AG04449 (cell line): ENCODE measurements around the gene CHTF18.

Experiments
- CTCF ChIA-PET: fragments of 350-600 bp; formaldehyde crosslinking; extraction: SDS; loops from one replicate; lab custom pipeline; 2021; ENCODE audit warnings: antibody characterized with exemption; lab: Yijun Ruan, JAX
- POLR2A ChIA-PET: fragments of 400-600, 350-600 bp; formaldehyde crosslinking; extraction: SDS; loops from one replicate; lab custom pipeline; 2020; ENCODE audit warnings: antibody characterized with exemption, inconsistent platforms; lab: Yijun Ruan, JAX
- DNase-seq: peaks from one replicate; pipeline ENCODE4 v3.0.0-alpha.2; 2010; ENCODE audit warnings: low read depth, low spot score
- H3K4me3 ChIP-seq: 2 replicates; pipeline ENCODE4 v1.5.1; 2011; ENCODE audit warnings: low read depth, mild to moderate bottlenecking, control low read depth, low read length
- CTCF ChIP-seq: IDR thresholded peaks from one replicate; pipeline ENCODE4 v1.5.1; 2011; ENCODE audit warnings: mild to moderate bottlenecking, moderate library complexity, low read length, control low read depth, inconsistent platforms; ENCODE audit not compliant: insufficient read depth; ENCODE audit errors: missing control alignments

Gene CHTF18

GRCh38 chr16:827513-827912 is 39.1 kb downstream of the CHTF18 start:
- CTCF ChIA-PET, result no interaction called here

GRCh38 chr16:828891-829290 is 40.5 kb downstream of the CHTF18 start:
- CTCF ChIA-PET, result no interaction called here
- POLR2A ChIA-PET, result no interaction called here
- no peak for DNase-seq
- H3K4me3 ChIP-seq, result no peak overlapping the region
- no peak for TF ChIP-seq CTCF

More at GRCh38 chr16:827513-827912, 39.1 kb downstream of the CHTF18 start:
- H3K4me3 ChIP-seq, result no peak overlapping the region
- DNase-seq, result no peak
- TF ChIP-seq CTCF, result no peak
- POLR2A ChIA-PET, result no interaction called here

GRCh38 chr16:830107-830870 is 41.9 kb downstream of the CHTF18 start:
- no peak overlapping the region for H3K4me3 ChIP-seq
- no peak for TF ChIP-seq CTCF
- POLR2A ChIA-PET, result no interaction called here
- CTCF ChIA-PET, result no interaction called here
- no peak for DNase-seq

- TF ChIP-seq CTCF, result no peak
- no peak for DNase-seq
- H3K4me3 ChIP-seq, result no peak overlapping the region
- CTCF ChIA-PET, result no interaction called here
- POLR2A ChIA-PET, result no interaction called here
Measured at GRCh38 chr16:830871-831570, 42.6 kb downstream of the CHTF18 start.

GRCh38 chr16:831571-832413 is 43.4 kb downstream of the CHTF18 start:
- ChIA-PET POLR2A (no interaction called here), CTCF (no interaction called here)
- no peak for DNase-seq
- no peak for TF ChIP-seq CTCF
- no peak overlapping the region for H3K4me3 ChIP-seq
